RWPE2 (cell line): Measurements from ENCODE around the gene CPA4.

Experiments
- ATAC-seq: fragments of 200-7000 bp; cut with Tn5 transposase; 3 replicates; pipeline ENCODE4 v1.9.1; 2021; ENCODE audit warnings: low read depth
- DNase-seq: peaks from one replicate; pipeline ENCODE4 v3.0.0-alpha.2; 2020; ENCODE audit warnings: low spot score
- H3K27ac ChIP-seq: fragments of 450-650 bp; 2 replicates; pipeline ENCODE4 v1.5.1; 2017; ENCODE audit warnings: mild to moderate bottlenecking; ENCODE audit not compliant: poor library complexity, severe bottlenecking
- H3K27me3 ChIP-seq: fragments of 250-450 bp; sonication (Bioruptor Pico); 2 replicates; pipeline ENCODE4 v1.5.1; 2021; ENCODE audit warnings: mild to moderate bottlenecking, moderate library complexity; ENCODE audit not compliant: insufficient read depth, poor library complexity, severe bottlenecking
- H3K36me3 ChIP-seq: fragments of 250-450 bp; sonication (Bioruptor Pico); 2 replicates; pipeline ENCODE4 v1.5.1; 2020; ENCODE audit warnings: low read depth, mild to moderate bottlenecking, moderate library complexity
- H3K4me1 ChIP-seq: fragments of 250-450 bp; sonication (Bioruptor Pico); 2 replicates; pipeline ENCODE4 v1.5.1; 2021; ENCODE audit warnings: mild to moderate bottlenecking, moderate library complexity; ENCODE audit not compliant: insufficient read depth, poor library complexity, severe bottlenecking
- H3K4me3 ChIP-seq: fragments of 250-450 bp; sonication (Bioruptor Pico); 2 replicates; pipeline ENCODE4 v1.5.1; 2021; ENCODE audit warnings: mild to moderate bottlenecking, moderate library complexity; ENCODE audit not compliant: severe bottlenecking
- H3K9me3 ChIP-seq: fragments of 250-450 bp; sonication (Bioruptor Pico); 2 replicates; pipeline ENCODE4 v1.5.1; 2021; ENCODE audit warnings: mild to moderate bottlenecking, moderate library complexity; ENCODE audit not compliant: severe bottlenecking
- TF ChIP-seq, protein P1 (sequence below): fragments of 450-650 bp; IDR thresholded peaks from one replicate; pipeline ENCODE4 v1.5.1; 2017; ENCODE audit warnings: mild to moderate bottlenecking, moderate library complexity; ENCODE audit not compliant: poor library complexity, severe bottlenecking

CPA4 gene

DNA sequence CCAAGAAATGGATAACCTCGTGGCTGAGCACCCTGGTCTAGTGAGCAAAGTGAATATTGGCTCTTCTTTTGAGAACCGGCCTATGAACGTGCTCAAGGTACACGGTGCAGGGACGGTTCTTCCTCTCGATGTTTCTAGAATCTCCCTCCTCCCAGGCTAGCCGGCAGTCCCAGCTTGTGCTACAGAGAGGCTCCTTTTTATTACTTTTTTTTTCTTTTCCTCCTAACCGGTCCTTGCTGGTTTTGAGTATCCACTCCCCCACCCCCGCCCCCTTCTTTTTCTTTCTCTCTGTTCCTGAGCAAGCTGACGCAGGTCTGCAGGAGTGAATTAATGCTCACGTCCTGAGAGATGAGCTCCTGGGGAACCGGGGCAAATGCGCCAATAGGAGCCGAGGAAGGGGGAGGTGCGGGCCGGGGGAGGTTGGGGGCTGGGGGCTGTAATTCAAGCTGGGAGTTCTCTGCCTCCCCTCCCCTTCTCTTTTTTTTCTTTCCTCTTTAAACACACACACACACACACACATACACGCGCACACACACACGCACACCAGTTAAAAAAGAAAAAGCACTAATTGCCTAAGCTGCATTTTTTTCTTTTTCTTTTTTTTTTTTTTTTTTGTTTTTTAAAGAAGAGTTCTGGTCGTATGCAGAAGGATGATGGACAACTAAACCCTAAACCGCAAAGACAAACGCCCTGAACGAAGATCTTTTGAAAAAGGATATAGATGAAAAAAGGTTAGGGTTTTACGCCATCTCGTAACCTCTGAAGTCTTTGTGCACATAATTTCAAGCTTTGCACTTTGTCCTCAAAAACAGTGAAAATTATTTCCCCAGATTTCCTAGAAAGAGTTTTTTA is 19.7 kb upstream of the CPA4 start:
- DNase-seq (no peak), ATAC-seq (peak; percentile 48)
- H3K27me3 ChIP-seq: no peaks in the 10 kb centered on the region
- H3K27ac ChIP-seq: peak overlapping the region; percentile 98
- TF ChIP-seq, protein P1, sequence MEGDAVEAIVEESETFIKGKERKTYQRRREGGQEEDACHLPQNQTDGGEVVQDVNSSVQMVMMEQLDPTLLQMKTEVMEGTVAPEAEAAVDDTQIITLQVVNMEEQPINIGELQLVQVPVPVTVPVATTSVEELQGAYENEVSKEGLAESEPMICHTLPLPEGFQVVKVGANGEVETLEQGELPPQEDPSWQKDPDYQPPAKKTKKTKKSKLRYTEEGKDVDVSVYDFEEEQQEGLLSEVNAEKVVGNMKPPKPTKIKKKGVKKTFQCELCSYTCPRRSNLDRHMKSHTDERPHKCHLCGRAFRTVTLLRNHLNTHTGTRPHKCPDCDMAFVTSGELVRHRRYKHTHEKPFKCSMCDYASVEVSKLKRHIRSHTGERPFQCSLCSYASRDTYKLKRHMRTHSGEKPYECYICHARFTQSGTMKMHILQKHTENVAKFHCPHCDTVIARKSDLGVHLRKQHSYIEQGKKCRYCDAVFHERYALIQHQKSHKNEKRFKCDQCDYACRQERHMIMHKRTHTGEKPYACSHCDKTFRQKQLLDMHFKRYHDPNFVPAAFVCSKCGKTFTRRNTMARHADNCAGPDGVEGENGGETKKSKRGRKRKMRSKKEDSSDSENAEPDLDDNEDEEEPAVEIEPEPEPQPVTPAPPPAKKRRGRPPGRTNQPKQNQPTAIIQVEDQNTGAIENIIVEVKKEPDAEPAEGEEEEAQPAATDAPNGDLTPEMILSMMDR: no peak
- H3K4me1 ChIP-seq: peaks cover 62% of the 10 kb centered on the region
- no peaks in the 10 kb centered on the region for H3K36me3 ChIP-seq
- H3K9me3 ChIP-seq: no peaks in the 10 kb centered on the region
- no peak overlapping the region for H3K4me3 ChIP-seq

DNA sequence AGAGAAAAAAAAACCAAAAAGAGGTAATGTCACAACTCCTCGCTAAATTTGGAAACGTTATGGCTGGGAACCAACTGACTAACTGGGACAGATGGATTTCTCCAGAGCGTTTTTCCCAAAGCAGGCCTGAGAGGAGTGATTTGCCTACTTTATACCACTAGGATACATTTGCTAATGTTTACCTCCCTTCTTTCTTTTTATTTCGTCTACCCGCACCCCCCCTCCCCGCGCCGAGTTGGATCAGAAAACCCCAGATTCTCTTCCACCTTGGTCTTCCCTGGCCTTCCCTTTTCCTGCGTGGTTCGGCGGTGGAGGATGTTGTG is 19.1 kb upstream of the CPA4 start:
- Histone ChIP-seq H3K4me1 (peaks cover 66% of the 10 kb centered on the region), H3K36me3 (no peaks in the 10 kb centered on the region), H3K27me3 (no peaks in the 10 kb centered on the region), H3K4me3 (no peak overlapping the region), H3K27ac (peak overlapping the region; percentile 98), H3K9me3 (no peaks in the 10 kb centered on the region)
- ATAC-seq (no peak), DNase-seq (no peak)
- TF ChIP-seq, protein P1: no peak

DNA sequence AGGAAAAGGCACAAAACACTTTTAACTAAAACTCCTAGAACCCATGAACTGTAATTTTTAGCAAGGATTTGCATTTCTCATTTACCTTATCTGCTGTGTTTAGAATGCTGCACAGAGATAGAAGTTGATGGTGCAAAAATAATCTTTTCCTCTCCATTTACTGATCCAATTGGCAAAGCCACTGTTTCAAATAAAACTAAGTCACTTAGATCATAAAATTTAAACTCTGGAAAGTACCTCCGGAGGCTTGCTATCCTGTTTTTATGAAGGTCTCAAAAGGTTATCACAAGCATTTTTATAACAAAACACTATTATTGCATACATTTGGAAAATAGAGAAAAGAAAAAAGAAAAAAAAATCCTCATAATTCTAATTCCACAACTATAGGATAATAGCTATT is 18.7 kb upstream of the CPA4 start:
- DNase-seq (no peak), ATAC-seq (no peak)
- no peak overlapping the region for H3K4me3 ChIP-seq
- peak overlapping the region; percentile 98 for H3K27ac ChIP-seq
- H3K36me3 ChIP-seq: no peaks in the 10 kb centered on the region
- TF ChIP-seq, protein P1: no peak
- no peaks in the 10 kb centered on the region for H3K9me3 ChIP-seq
- H3K27me3 ChIP-seq: no peaks in the 10 kb centered on the region
- H3K4me1 ChIP-seq: peaks cover 69% of the 10 kb centered on the region

DNA sequence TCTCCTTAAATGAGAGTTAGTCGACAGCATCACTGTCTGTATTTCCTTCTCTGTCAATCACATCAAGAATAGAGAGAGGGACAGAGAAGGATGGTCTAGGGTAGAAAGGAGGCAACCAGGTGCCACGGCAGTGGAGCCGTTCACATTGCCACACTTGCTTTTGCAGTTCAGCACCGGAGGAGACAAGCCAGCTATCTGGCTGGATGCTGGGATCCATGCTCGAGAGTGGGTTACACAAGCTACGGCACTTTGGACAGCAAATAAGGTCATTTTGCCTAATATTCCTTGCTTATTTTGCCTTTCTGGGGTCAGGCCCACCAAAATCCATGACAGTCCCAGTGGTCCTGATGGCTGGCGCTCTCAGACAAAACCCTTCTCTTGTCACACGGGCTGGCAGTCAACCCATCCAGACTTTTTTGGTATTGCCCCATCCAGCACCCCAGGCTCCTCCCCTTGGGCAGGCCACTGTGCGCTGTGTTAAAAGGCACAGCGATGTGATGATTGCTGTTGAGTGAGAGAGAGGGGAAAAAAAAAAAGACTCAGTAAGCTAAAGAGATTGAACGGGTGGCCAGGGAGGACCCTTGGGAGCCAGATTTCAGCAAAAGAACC is 17.9 kb upstream of the CPA4 start:
- Histone ChIP-seq H3K36me3 (no peaks in the 10 kb centered on the region), H3K4me3 (no peak overlapping the region), H3K9me3 (no peaks in the 10 kb centered on the region), H3K4me1 (peaks cover 72% of the 10 kb centered on the region), H3K27ac (peak overlapping the region; percentile 98), H3K27me3 (no peaks in the 10 kb centered on the region)
- ATAC-seq (no peak), DNase-seq (no peak)
- TF ChIP-seq, protein P1: no peak

DNA sequence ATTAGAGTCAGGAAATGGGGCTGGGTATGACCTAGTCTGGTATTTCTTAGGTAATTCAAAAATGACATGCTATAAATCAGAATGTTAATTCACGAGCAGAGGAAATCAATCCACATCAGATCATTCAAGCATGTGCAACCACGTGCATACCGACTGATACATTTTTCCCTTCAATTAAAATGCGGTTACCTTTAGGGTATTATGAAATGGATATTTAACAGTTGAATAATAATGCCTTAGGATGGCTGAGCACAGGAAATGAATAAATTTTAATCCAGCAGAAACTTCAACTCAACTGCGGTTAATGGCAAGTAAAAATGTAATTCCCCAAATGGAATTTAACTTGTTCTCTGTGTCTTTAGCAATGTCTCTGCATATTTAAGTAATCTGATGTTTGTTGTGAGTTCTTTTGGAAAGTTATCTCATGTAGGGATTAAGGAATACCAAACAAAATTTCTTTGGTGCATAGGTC is 17.1 kb upstream of the CPA4 start:
- Histone ChIP-seq H3K27me3 (no peaks in the 10 kb centered on the region), H3K36me3 (no peaks in the 10 kb centered on the region), H3K4me1 (peaks cover 73% of the 10 kb centered on the region), H3K27ac (peak overlapping the region; percentile 98), H3K4me3 (no peak overlapping the region), H3K9me3 (no peaks in the 10 kb centered on the region)
- no peak for DNase-seq
- peak; percentile 53 for ATAC-seq
- TF ChIP-seq, protein P1: no peak
